ENCODE data around the gene GBE1.

Gene GBE1

GRCh38 chr3:81462921-81463320 is 298.5 kb downstream of the GBE1 start:
- no peak for DNase-seq

GRCh38 chr3:81459733-81460132 is 301.7 kb downstream of the GBE1 start:
- no peak for DNase-seq

DNA sequence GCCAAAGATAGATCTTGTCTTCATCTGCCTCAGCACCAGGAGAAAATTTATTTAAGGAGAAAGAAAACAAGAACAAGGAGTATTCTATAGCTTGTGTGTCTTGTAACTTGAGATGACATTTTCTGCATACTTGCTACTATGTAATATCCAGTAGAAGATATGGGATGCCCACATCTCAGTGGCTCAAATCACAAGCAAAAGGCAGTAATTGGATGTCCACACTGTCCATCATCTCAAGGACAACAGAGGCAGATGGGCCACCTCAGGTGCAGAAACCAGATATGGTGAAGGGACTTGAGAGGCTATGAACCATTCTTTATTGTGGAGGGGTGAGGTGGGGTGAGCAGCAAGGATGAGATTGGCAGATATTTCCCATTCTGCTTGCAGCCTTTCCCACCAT is 309.0 kb downstream of the GBE1 start:
- no peak for DNase-seq

DNA sequence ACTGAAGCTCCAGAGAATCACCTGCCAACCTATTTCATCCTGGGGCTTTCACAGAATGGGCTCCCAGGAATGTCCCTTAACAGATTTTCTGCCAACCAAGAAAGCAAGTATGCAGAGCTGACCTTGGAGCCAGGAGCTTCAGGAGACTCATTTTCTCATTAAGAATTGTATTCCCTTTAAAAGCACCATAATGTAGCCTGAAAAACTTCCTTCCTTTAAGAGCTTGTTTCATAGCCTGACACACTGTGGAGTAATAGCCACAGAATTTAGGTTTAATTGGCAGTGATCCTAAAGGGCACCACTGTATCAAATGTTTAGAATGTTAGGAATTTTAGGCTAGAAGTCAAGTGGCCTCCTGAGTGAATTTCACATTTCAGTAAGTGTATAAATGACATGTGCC is 309.8 kb downstream of the GBE1 start:
- no peak for DNase-seq

GRCh38 chr3:81451140-81451539 is 310.3 kb downstream of the GBE1 start:
- no peak for DNase-seq

- no peak for DNase-seq
Observed at GRCh38 chr3:81446806-81447205, 314.6 kb downstream of the GBE1 start.

GRCh38 chr3:81445712-81446111 is 315.7 kb downstream of the GBE1 start:
- DNase-seq = no peak

DNA sequence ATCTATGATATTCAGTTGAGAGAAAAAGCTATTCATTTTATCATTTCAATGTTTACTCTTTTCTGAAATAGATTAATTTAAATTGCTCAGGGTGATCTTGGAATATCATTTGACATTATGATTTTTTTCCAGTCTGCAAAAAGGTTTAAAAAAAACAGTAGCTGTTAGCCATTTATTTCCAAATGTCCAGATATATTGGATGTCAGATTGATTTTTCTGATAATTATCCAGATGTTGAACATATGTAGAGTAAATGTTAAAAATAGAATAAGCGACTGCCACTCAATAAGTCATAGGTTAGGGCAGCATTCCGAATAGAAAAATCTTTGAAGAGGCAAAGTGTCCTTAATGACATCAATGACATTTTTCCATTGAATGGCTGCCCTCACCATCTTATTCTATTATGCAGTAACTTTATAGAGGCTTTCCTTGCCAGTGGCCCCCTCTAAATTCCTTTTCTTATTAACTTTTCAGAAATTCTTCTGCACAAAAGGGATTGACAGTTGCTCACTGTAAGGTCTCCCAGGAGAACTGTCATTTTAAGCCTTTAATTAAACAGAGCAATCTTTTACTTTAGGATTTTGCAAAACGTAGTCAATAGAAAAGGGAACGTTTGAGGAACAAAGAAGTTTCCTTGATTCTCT is 316.5 kb downstream of the GBE1 start:
- no peak for DNase-seq

DNA sequence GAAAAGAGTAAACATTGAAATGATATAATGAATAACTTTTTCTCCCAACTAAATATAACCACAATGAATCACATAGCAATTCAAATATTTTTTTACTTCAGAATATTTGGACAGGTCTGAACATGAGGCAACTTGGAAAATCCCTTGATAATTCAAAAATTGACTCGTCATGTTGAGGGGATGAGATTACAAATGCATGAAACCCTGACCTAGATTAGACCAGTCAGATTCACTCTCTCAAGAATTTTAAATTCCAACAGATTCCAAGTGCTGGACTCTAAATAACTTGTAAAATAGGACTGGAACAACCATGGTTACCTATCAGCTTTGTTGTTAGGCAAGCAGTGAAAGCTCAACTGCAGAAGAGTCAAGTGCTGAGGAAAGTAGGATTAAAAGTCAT is 317.5 kb downstream of the GBE1 start:
- no peak for DNase-seq

DNA sequence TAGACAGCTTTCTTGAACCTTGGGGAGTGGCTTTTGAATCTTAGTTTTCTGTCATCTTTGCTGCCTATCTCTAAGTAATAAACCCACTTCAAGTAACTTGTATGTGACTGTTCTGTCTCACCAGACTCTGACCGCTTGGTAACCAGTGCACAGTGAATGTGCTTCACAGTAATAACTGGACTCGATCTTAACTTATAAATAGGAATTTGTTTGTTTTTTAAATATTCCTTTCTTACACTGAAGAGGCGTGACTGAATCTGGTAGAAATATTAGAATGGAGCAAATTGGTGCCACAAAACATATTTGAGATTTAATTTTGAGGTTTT is 318.0 kb downstream of the GBE1 start:
- no peak for DNase-seq

- no peak for DNase-seq
Observed at GRCh38 chr3:81442758-81443456, 318.5 kb downstream of the GBE1 start.

DNA sequence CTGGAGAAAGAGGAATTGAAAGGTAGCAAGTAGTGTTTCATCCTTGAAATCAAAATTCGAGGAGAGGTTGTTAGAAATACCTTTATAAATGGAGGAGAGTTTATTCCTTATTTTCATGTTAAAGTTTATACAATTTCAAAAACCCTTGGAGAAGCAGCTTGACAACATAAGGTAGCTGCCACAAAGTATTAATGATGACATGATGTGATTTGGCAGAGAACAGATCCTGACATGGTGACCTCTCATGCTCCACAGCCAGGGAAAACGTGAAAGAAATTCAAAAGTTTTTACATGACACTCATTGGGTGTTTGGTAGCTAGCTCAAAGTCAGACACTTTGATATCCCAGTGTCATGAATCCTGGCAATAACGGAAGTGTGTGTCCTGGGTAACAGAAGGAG is 320.8 kb downstream of the GBE1 start:
- DNase-seq = peak; percentile 18

All from retina (tissue), 1 donor.